CD4-positive, alpha-beta T cell treated with Interleukin-12 subunit alpha and Interleukin-12 subunit beta, for 1 hour (primary cell): ENCODE data around the gene CSNK1D.

Experiments used
- DNase-seq: peaks from one replicate; pipeline ENCODE4 v3.0.0-alpha.2; 2020

The CSNK1D gene

DNA sequence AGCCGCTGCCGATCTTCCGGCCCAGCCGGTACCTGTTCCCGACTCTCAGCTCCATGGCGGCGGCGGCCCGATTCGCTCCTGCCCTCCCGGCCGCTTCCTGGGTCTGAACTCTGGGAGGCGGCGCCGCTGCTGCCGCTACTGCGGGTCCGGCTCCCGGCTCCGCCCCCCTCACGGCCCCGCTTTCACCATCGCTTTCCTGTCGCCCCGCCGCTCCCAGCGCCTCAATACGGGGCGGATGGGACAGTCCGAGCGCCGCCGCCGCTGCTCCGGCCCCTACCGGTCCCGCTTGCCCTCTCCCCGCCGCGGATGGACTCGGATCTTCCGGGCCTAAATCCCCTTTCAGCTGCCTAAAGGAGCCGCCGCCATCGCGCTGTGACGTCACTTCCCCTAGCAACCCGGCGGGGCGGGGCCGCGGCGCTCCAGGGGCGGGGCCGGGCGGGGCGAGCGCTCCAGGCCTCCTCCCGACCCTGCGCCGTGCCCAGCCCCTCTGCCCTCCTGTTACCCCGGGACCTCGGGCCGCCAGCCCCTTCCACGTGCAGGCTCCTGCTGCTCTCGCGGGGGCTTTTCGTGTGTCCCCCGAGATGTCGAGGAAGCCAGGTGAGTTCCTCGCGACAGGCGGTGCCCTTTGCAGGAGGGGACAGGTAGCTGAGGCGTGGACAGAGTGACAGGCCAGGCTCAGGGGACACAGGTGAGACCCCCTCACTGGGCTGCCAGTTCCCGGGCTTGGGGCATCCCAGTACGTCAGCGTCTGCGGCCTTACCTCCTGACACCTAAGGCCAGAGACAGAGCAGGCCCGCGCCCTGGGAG is at the start of gene CSNK1D:
Gene CSNK1D (minus strand): TSS at position 374 of the 807 bp plus-strand sequence. CDS start 319 bp downstream, at position 55.
- peak; percentile 92 for DNase-seq

GRCh38 chr17:82322526-82323453 is 49.3 kb upstream of the CSNK1D start:
- no peak for DNase-seq

GRCh38 chr17:82321947-82322466 is 48.5 kb upstream of the CSNK1D start:
- no peak for DNase-seq

GRCh38 chr17:82320956-82321927 is 47.7 kb upstream of the CSNK1D start:
- peak; percentile 83 for DNase-seq

DNA sequence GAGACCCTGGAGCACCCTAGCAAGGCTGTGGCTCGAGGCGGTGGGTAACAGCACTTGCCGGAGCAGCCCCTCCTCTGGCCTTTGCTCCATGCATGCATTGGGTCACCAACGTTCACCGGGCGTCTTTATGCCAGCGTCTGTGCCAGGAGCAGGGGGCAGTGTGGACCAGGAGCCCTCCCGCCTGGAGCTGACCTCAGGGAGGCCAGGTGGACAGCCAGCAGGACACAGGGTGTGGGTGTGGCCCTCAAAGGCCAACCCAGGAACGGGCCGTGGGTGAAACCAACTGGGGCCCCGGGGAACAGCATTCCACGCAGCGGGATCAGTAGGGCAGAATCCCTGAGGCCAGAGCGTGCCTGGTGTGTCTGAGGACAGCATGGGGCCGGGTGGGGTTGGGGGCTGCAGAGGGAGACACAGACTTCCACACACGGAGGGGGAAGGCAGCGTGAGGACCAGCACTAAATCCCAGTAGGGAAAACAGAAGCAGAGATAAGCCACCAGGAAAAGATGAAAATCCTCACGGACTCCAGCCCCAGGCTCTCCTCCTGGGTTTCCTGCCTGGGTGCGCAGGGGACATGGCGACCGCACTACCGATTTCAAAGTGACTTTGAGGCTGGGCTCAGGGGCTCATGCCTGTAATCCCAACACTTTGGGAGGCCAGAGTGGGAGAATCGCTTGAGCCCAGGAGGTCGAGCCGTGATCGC is 46.8 kb upstream of the CSNK1D start:
- DNase-seq: no peak

- no peak for DNase-seq
Observed at GRCh38 chr17:82319619-82320062, 46.1 kb upstream of the CSNK1D start.

GRCh38 chr17:82318772-82319606 is 45.5 kb upstream of the CSNK1D start:
- DNase-seq: no peak

GRCh38 chr17:82318169-82318498 is 44.6 kb upstream of the CSNK1D start:
- no peak for DNase-seq

DNA sequence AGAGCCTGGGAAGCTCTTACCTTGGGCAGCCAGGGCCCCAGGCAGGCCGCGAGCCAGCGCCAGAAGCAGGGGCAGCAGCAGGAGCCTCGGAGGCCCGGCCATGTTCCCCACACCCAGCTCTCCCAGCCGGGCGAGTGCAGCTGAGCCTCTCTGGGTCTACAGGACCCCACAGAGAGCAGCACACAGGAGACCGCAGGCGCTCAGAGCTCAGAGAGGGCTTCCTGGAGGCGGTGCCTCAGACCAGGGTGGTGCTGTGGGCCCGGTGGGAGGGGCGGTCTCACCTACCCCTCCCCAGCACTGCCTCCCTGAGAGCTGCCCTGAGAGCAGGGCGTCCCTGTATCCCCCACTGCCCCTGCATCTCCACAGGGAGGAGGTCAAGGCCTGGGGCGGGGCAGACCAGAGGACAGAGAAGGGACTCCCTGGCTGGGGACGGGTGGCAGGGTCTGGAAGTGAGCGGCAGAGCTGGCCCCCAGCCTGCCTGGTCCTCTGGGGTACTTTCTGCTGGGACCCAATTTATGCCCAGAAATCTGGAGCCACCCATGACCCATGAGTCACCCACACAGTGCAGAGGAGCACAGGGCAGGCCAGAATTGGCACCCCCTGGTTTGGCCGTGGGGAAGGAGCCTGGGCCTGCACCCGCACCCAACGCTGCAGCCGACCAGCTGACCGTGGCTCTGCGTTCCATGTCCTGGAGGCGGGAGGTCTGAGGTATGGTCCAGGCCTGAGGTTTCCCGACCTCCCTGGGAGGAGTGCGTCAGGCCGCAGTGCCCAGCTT is 44.1 kb upstream of the CSNK1D start, which contains the start of gene CD7:
Gene CD7 (minus strand): TSS at position 215 of the 775 bp plus-strand sequence. CDS start 113 bp downstream, at position 102.
- DNase-seq: peak; percentile 74

DNA sequence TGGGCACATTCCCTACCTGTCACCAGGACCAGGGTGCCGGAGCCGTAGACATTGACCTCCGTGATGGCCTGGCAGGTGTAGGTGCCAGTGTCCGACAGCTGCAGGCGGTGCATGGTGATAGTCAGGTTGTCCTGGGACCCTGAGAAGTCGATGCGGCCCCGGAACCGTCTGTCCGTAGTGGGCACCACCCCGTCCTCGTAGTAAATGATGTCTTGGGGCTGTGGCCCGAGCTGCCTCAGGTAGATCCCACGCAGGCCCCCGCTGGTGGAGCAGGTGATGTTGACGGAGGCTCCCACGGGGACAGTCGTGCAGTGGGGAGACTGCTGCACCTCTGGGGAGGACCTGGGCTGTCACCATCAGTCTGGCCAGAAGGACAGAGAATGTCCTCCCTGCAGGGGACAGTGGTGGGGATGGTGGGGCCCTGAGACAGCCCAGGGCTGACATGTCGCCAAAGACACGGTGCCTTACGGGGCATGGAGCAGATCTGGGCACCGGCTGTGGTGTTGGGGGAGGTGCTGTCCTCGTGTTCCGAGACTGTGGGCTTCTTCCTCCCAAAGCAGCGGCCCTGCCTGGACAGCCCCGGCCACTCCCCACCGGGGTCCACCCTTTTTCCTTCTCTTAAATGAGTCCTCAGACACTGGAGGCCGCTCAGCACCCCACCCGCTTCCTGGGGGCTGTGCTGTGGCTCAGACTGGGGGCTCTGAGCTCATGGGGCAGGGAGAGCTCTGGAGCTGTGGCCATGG is 43.3 kb upstream of the CSNK1D start:
- no peak for DNase-seq

- peak; percentile 54 for DNase-seq
Observed at GRCh38 chr17:82315703-82316358, 42.3 kb upstream of the CSNK1D start.

DNA sequence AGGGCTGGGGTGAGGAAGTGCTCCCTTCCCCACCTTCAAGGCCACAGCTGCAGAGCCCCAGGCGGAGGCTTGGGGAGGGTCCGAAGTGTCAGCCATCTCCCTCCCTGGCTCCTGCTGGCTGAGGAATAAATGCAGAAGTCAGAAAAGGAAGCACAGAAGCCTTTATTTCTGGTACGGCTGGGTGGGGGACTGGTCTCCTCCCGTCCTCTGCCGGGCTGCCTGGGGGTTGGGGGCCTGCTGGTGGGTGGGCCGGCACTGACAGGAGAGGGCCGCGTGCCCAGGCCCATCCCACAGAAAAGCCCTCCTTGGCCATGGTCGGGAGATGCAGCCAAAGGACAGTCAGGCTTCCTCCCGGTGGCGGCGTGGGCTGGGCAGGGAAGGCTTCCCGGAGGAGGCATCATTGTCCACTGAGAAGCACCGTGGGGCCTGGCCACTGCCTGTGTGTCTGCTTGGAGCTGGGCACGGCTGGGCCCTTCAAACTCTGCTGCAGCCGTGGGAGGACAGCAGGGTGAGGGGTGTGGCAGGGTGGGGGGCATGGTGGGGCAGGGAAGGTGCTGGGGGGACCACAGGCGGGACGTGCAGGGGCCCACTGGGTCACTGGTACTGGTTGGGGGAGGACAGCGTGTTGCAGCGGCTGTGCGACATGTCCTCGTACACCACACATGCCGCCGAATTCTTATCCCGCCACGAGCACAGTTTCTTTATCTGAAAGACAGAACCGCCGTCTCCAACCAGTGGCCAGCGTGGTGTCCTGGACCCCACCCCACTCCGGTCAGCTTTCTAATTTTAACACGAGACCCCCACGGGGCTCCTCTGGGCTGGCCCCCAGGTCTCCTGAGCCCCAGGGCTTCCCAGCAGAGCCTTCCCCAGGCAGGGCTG is 41.5 kb upstream of the CSNK1D start:
- DNase-seq: no peak

DNA sequence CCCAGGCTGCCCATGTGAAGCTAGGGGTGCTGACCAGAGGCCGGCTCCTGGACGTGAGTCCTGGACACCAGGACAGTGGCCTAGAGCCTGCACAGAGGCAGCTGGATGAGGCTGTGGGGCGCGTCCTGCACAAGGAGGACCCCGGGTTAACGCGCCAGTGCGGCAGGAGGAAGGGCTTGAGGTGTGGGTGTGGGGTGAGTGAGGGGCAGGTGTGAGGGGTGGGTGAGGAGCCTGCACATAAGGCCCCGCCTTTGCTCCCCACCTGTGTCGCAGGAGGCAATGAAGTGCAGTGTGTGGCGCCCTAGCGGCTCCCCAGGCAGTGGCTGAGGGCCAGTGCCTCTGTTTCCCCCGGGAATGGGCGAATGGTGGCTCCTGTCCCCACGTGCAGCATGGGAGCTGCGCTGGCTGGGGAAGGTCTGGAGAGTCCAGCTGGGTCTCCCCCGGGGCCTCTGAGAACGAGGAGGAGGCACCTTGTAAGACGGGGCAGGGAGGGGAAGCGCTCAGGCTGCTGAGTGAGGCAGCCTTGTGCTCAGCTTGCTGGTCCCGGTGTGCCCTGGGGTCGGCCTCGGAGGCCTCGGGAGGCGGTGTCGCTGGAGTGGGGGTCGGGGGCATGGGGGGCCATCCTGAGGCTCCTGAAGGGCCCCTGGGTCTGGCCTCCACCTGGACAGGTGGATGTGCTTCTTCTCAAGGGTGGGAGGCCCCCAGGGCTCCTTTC is 40.7 kb upstream of the CSNK1D start:
- DNase-seq: no peak

DNA sequence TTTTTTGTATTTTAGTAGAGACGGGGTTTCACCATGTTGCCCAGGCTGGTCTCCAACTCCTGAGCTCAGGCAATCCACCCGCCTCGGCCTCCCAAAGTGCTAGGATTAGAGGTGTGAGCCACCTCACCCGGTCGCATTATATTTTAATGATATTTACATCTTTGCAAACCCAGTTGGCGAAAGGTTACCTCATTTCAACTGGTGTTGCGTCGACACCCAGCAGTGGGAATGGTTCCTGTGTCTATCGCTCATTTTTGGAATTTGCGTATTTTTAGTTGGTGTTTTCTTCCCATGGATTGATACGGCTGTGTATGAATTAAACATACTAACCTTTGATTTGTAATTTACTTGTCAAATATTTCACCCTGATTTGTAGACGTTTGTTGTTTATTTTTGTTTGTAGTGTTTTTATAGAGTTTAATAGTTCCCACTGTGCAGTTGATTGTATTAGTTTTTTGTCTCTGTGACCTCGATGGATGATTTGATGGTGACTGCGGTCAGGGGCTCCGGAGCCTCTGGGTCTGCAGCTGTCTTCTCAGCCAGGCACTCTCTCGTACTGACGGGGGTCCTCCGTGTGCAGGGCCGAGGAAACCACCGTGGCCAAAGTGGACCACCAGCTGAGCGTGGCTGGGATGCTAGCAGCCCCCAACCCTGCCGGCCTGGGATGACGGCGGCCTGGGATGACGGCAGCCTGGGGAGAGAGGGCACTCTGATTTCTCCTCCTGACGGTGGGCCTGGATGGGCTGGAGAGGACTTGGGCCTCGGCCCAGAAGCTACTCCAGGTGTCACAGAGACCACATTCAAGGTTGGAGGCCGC is 39.9 kb upstream of the CSNK1D start:
- DNase-seq: no peak

- DNase-seq: no peak
Observed at GRCh38 chr17:82311971-82312370, 38.5 kb upstream of the CSNK1D start.

GRCh38 chr17:82310877-82311276 is 37.4 kb upstream of the CSNK1D start:
- no peak for DNase-seq
